Hematopoietic multipotent progenitor cell (in vitro differentiated cells): Measurements from ENCODE around the gene ENTPD8. TPM values are rescaled to one million over a fixed set of nuclear protein-coding genes. Genes with fewer than 3 reads are reported as not detected.

ENCODE experiments used
- DNase-seq, 3 donors: peaks; one replicate each; pipeline ENCODE4 v3.0.0-alpha.2; 2011 to 2015; ENCODE audit warnings: low read depth in 2 of 3, low spot score in 2 of 3
- total RNA-seq: library from RNA; depleted of rRNA; stranded (reverse); fragments of >200 nt; gene quantifications from one replicate; pipeline ENCODE4 v1.2.3, GENCODE V29; 2012

Gene ENTPD8
- total RNA-seq, 1 donor = 0.27 TPM

- DNase-seq = peak in 1 of 3 donors; percentile 62
Observed at GRCh38 chr9:137434498-137435380, 6.4 kb downstream of the ENTPD8 start.

DNA sequence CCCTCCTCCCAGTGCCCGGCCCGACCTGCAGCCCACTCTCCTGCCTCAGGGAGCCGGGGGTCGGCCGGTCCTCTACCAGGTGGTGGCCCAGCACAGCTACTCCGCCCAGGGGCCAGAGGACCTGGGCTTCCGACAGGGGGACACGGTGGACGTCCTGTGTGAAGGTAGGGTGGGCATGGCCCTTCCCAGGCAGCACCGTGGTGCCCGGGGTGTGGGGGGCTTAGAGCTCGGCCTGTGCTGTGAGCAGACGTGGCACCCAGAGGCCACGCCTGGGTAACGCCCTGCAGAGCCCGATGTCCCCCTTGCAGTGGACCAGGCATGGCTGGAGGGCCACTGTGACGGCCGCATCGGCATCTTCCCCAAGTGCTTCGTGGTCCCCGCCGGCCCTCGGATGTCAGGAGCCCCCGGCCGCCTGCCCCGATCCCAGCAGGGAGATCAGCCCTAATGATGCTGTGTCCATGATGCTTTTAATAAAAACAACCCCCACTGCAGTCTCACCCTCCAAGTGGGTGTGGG, 7.2 kb downstream of the ENTPD8 start:
- DNase-seq = no peak

DNA sequence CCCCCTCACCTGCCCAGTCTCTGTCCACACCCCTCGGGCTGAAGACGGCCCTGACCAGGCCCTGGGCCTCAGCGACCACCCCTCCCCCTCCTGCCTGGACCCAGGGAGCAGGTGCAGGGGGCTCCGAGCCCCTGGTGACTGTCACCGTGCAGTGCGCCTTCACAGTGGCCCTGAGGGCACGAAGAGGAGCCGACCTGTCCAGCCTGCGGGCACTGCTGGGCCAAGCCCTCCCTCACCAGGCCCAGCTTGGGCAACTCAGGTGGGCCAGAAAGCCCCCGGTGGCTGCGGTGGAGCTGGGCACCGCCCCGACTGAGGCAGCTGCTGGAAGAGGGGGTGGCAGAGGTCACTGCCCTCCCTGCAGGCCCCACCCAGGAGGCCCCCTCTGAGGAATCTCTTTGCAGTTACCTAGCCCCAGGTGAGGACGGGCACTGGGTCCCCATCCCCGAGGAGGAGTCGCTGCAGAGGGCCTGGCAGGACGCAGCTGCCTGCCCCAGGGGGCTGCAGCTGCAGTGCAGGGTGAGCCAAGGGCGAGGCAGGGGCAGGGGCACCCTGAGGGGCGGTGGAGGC, 7.7 kb downstream of the ENTPD8 start:
- DNase-seq = no peak

- DNase-seq = no peak
Observed at GRCh38 chr9:137432687-137433348, 8.3 kb downstream of the ENTPD8 start.

DNA sequence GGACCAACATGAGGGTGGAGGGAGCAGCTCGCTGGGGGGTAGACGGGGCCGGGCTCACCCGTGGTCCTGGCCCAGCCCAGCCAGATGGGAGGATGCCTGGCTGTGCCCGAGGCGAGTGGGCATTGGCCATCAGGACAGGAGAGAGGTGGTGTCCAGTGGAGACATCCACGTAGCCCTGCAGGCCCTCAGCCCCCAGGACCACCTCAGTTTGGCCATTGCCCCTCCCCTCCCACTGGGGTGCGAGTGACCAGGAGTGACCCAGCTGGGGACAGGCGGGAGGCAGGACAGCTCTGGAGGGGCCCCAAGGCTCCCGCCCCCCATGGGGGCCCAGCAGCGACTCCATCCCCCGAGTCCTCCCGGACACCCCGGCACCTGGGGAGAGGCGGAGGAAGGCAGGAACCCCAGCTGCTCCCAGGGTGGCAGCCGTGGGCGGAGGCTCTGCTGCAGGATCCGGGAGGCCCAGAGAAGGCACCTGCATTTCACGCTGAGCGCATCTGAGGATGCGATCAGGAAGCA, 9.7 kb downstream of the ENTPD8 start:
- no peak for DNase-seq

DNA sequence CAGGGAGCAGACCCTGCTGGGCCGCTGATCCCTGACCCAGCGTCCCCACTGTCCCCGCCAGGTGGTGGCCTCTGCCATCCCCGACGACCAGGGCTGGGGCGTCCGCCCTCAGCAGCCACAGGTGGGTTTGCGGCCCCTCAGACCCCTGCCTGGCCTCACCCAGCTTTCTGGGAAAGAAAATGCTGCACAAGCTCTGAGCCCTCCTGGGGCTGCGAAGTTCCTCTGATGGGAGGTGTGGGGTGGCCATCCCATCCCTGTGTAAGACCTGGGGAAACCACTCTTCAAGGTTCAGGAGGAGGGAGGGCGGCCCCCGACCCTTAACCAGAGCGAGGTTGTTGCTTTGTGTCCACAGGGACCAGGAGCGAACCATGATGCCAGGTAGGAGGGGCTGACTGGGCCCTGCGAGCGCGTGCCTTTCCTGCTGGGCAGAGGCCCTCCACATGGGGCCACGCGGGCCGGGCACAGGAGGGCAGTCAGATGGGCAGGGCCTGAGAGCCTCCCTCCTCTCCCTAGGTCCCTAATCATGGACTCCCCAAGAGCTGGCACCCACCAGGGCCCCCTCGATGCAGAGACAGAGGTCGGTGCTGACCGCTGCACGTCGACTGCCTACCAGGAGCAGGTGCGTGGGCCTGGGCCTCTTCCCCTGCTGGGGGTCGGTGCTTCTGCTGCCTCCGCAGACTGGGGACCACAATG, 10.3 kb downstream of the ENTPD8 start:
- no peak for DNase-seq

GRCh38 chr9:137429974-137430722, 11.0 kb downstream of the ENTPD8 start:
- DNase-seq = no peak

DNA sequence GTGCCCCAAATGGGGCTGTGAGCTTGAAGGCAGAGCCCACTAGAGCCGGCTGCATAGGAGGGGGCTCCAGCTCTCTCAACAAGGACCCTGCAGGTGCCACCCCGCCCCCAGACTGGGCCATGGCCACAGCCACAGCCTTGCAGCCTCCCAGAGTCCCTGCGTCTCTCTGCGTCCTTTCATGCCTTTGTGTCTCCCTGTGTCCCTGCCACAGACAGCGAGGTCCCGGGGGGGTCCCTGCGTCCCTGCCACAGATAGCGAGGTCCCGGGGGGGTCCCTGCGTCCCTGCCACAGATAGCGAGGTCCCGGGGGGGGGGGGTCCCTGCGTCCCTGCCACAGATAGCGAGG, 11.6 kb downstream of the ENTPD8 start:
- DNase-seq = no peak

DNA sequence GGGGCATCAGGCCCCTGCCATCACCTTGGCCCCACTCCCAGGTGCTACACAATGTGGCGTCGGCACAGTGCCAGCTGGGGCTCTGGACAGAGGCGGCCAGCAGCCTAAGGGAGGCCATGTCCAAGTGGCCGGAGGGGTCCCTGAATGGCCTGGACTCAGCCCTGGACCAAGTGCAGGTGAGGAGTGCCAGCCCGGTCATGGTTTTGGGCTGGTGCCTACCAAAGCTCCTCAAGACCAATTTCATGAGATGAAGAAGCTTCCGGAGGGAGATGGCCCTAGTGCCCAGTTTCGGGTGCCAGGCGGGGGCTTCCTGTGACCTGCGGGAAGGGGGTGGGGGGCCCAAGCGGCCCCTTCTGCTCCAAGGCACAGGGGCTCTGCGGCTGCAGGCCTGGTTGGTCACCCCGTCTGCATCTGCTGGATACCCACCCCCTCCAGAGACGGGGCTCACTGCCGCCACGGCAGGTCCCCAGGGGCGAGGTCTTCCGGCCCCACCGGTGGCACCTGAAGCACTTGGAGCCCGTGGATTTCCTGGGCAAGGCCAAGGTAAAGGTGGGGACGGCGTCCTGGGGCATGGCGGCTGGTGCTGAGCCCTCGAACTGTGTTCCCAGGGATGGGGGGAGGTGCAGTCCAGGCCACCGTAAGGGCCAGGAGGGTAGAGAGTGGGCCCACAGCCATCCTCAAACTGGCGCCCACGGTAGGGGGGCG, 12.2 kb downstream of the ENTPD8 start:
- DNase-seq = no peak

DNA sequence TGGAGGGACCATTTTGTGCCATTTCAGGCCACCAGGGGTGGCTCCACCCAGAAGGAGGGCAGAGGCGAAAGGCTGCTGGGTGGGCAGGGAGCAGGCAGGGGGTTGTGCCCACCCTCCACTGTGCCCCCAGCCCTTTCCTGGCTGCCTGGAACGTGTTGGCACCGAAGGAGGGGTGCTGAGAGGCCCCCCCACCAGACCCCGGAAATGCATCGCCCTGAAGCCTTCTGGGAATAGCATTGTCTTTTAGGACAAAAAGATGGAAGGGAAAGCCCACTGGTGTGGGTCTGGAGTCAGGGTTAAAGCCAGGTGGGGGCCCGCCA, 12.9 kb downstream of the ENTPD8 start:
- no peak for DNase-seq

- DNase-seq = no peak
Observed at GRCh38 chr9:137427454-137428310, 13.5 kb downstream of the ENTPD8 start.

- DNase-seq = no peak
Observed at GRCh38 chr9:137426018-137426681, 15.0 kb downstream of the ENTPD8 start.

DNA sequence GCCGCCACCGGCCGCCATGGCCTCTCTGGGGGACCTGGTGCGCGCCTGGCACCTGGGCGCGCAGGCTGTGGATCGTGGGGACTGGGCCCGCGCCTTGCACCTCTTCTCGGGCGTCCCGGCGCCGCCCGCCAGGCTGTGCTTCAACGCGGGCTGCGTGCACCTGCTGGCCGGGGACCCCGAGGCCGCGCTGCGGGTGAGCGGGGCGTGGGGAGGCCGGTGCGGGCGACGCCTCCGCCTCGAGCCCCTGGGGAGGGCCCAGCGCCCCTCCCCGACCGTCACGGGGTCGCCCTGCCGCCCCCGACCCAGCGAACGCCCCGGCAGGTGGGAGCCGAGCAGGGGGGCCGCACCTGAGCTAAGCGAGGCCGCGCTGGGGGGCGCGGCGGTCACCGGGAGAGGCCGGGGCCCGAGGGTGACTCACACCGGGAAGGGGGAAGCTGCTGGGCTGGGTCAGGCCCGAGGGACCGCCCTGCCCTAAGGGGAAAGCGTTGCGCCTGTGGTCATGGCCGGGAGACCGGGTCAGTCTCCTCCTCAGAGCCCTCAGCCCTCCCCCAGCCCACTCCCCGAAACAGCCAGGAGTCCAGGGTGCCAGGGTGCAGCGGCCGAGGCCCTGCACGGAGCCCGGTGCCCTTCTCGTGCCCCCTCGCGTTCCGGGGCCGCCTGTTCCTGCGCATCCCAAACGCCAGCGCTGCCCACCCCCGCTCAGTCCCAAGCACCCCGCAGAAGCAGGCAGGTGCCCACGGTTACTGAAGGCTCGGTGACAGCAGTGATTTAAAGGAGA, 17.5 kb downstream of the ENTPD8 start:
- DNase-seq = no peak

DNA sequence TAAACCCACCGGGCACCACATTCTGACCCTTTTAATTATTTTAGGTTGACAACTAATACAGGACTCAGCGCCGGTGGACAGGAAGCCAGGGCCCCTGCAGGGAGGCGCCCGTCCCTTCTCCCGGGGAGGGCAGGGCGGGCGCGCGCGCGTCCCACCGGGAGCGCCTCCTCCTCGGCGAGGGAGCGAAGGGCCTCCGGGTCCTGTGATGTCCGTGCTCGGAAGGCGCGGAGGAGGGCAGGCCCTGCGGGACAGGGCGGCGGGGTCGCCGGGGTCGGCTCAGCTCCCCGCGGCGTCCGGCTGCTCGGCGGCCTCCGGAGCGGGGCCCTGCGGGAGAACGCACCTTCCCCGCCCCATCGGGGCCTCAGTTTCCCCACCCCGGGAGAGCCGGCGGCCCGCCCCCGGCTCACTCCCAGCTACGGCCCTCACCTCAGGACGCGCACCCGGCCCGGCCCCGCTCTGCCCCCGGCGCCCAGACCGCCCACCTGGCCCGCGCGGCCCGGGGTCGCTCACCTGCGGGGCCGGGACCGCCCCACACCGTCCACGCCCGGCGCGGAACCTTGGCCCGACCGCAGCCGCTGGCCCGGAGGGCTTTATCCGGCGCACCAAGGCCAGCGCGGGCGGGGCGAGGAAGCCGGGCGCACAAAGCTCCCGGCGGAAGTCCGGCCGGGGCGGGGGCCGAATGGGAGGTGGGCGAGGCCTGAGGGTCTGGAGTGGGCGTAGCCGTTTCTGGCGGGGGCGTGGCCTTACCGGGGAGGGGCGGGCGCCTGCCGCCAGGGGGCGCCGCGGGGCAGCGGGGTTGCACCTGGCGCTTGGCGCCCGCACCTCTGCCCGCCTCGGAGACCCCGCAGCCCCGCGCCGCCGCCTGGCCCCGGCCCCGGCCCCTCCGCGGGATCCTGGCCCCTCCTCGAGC, 18.3 kb downstream of the ENTPD8 start, which contains the start of the genes EXD3 and NOXA1:
EXD3 (minus strand) TSS at position 559 of the 910 bp plus-strand sequence. CDS start 27,805 bp downstream, outside the sequence.
NOXA1 (plus strand) TSS at position 790 of the 910 bp plus-strand sequence. CDS start 137 bp downstream, outside the sequence.
- peak; percentile 93 to 96 (median 93) for DNase-seq

- no peak for DNase-seq
Observed at GRCh38 chr9:137421838-137422603, 19.1 kb downstream of the ENTPD8 start.
